ENCODE data around the gene AP1S3.

GRCh38 chr2:223744580-223744979, 92.8 kb downstream of the AP1S3 start:
- TF ChIP-seq POLR2AphosphoS5 (IDR thresholded peaks at IDR 0.05) (no peak), CTCF (IDR thresholded peaks at IDR 0.05) (no peak), EP300 (IDR thresholded peaks at IDR 0.05) (no peak)
